ENCODE measurements around the gene ATP10D. TPM values are rescaled to one million over a fixed set of nuclear protein-coding genes. Genes with fewer than 3 reads are reported as not detected.

Gene ATP10D
- 19.8 and 36.2 TPM in 2 replicates for total RNA-seq

GRCh38 chr4:47485047-47485692 lies at the start of gene ATP10D:
Gene ATP10D, plus strand, starts transcription at chr4:47485275. Its CDS starts 27,266 bp downstream, at chr4:47512541.
- DNase-seq (ENCODE audit: low read depth, low spot score), result peak; percentile 86

GRCh38 chr4:47442980-47443379 lies 42.1 kb upstream of the ATP10D start:
- no peak for DNase-seq (ENCODE audit: low read depth, low spot score)

GRCh38 chr4:47444031-47444430 lies 41.0 kb upstream of the ATP10D start:
- DNase-seq (ENCODE audit: low read depth, low spot score), result no peak

- DNase-seq (ENCODE audit: low read depth, low spot score), result no peak
Observed at GRCh38 chr4:47451657-47452056, 33.4 kb upstream of the ATP10D start.

GRCh38 chr4:47462799-47463234 lies 22.3 kb upstream of the ATP10D start:
- no peak for DNase-seq (ENCODE audit: low read depth, low spot score)

GRCh38 chr4:47463235-47463956 lies 21.7 kb upstream of the ATP10D start, which contains the start of gene COMMD8:
Gene COMMD8, minus strand, starts transcription at chr4:47463702. Its CDS starts 51 bp downstream, at chr4:47463651.
- DNase-seq (ENCODE audit: low read depth, low spot score), result peak; percentile 80

- no peak for DNase-seq (ENCODE audit: low read depth, low spot score)
Observed at GRCh38 chr4:47465004-47465403, 20.1 kb upstream of the ATP10D start.

- no peak for DNase-seq (ENCODE audit: low read depth, low spot score)
Observed at GRCh38 chr4:47466056-47466785, 18.9 kb upstream of the ATP10D start.

GRCh38 chr4:47468706-47469365 lies 16.2 kb upstream of the ATP10D start:
- no peak for DNase-seq (ENCODE audit: low read depth, low spot score)

- no peak for DNase-seq (ENCODE audit: low read depth, low spot score)
Observed at GRCh38 chr4:47469951-47470350, 15.1 kb upstream of the ATP10D start.

GRCh38 chr4:47471064-47471463 lies 14.0 kb upstream of the ATP10D start:
- no peak for DNase-seq (ENCODE audit: low read depth, low spot score)

- DNase-seq (ENCODE audit: low read depth, low spot score), result no peak
Observed at GRCh38 chr4:47471591-47471990, 13.5 kb upstream of the ATP10D start.

- no peak for DNase-seq (ENCODE audit: low read depth, low spot score)
Observed at GRCh38 chr4:47473141-47473750, 11.8 kb upstream of the ATP10D start.

- no peak for DNase-seq (ENCODE audit: low read depth, low spot score)
Observed at GRCh38 chr4:47474799-47475198, 10.3 kb upstream of the ATP10D start.

- DNase-seq (ENCODE audit: low read depth, low spot score), result no peak
Observed at GRCh38 chr4:47475411-47475810, 9.7 kb upstream of the ATP10D start.

- DNase-seq (ENCODE audit: low read depth, low spot score), result no peak
Observed at GRCh38 chr4:47478804-47479203, 6.3 kb upstream of the ATP10D start.

GRCh38 chr4:47482326-47482725 lies 2.7 kb upstream of the ATP10D start:
- DNase-seq (ENCODE audit: low read depth, low spot score), result no peak

- no peak for DNase-seq (ENCODE audit: low read depth, low spot score)
Observed at GRCh38 chr4:47483745-47484144, 1.3 kb upstream of the ATP10D start.

GRCh38 chr4:47484168-47484567 lies 907 bp upstream of the ATP10D start:
- DNase-seq (ENCODE audit: low read depth, low spot score), result no peak

- no peak for DNase-seq (ENCODE audit: low read depth, low spot score)
Observed at GRCh38 chr4:47485768-47486167, 693 bp downstream of the ATP10D start.

GRCh38 chr4:47486231-47486673 lies 1.2 kb downstream of the ATP10D start:
- DNase-seq (ENCODE audit: low read depth, low spot score), result no peak
